Smooth muscle cell (in vitro differentiated cells): ENCODE data around the gene C5orf46. TPM values are rescaled to one million over a fixed set of nuclear protein-coding genes. Genes with fewer than 3 reads are reported as not detected.

Experiments used
- DNase-seq: peaks from one replicate; lab custom pipeline; 2025; ENCODE audit not compliant: unreplicated experiment; lab: John Stamatoyannopoulos, UW
- H2AFZ ChIP-seq: fragments of 200-600 bp; sonication (generic); 2 replicates; pipeline ENCODE4 v1.6.0; 2016; ENCODE audit warnings: antibody characterized with exemption, low read depth, mild to moderate bottlenecking
- H3F3A ChIP-seq: fragments of 200-600 bp; sonication (generic); 2 replicates; pipeline ENCODE4 v1.6.0; 2017; ENCODE audit warnings: antibody characterized with exemption, low read depth
- H3K27ac ChIP-seq: fragments of 200-600 bp; sonication (generic); 2 replicates; pipeline ENCODE4 v1.5.1; 2016; ENCODE audit warnings: low read depth, mild to moderate bottlenecking
- H3K27me3 ChIP-seq: fragments of 200-600 bp; sonication (generic); 2 replicates; pipeline ENCODE4 v1.6.1; 2016; ENCODE audit warnings: low read depth, mild to moderate bottlenecking
- H3K36me3 ChIP-seq: fragments of 200-600 bp; sonication (generic); 2 replicates; pipeline ENCODE4 v1.5.1; 2016; ENCODE audit warnings: low read depth
- H3K4me1 ChIP-seq: fragments of 200-600 bp; sonication (generic); 2 replicates; pipeline ENCODE4 v1.5.1; 2016; ENCODE audit warnings: low read depth
- H3K4me2 ChIP-seq: fragments of 200-600 bp; sonication (generic); 2 replicates; pipeline ENCODE4 v1.6.0; 2016; ENCODE audit warnings: mild to moderate bottlenecking
- H3K4me3 ChIP-seq: fragments of 200-600 bp; sonication (generic); 2 replicates; pipeline ENCODE4 v1.5.1; 2016; ENCODE audit warnings: mild to moderate bottlenecking
- H3K79me2 ChIP-seq: fragments of 200-600 bp; sonication (generic); 2 replicates; pipeline ENCODE4 v1.6.0; 2016; ENCODE audit warnings: low read depth, mild to moderate bottlenecking
- H3K9ac ChIP-seq: fragments of 200-600 bp; sonication (generic); 2 replicates; pipeline ENCODE4 v1.6.0; 2016; ENCODE audit warnings: low read depth
- H3K9me3 ChIP-seq: fragments of 200-600 bp; sonication (generic); replicated peaks from 2 replicates; pipeline ENCODE4 v1.5.1; 2016; ENCODE audit warnings: low read depth
- H4K20me1 ChIP-seq: fragments of 200-600 bp; sonication (generic); 2 replicates; pipeline ENCODE4 v1.6.0; 2016; ENCODE audit warnings: low read depth
- CTCF ChIP-seq: fragments of 200-600 bp; sonication (generic); IDR thresholded peaks from 2 replicates; pipeline ENCODE4 v1.5.1; 2017; ENCODE audit warnings: borderline replicate concordance, mild to moderate bottlenecking, antibody characterized with exemption; ENCODE audit not compliant: insufficient read depth, poor library complexity, severe bottlenecking
- WGBS: methylation state at CpG from one replicate; pipeline ENCODE4 v1.1.7; 2016; ENCODE audit warnings: low lambda C conversion rate; 5-methylcytosine and 5-hydroxymethylcytosine counted together
- polyA plus RNA-seq: library from polyadenylated mRNA; unstranded; fragments of >200 nt; fragmentation: Nextera tagmentation; extraction: Ambion mirVana; gene quantifications from 2 replicates; pipeline ENCODE4 v1.2.1, GENCODE V29; 2016
- total RNA-seq: library from RNA; depleted of rRNA; stranded (reverse); fragments of >200 nt; gene quantifications from 2 replicates; pipeline ENCODE4 v1.2.3, GENCODE V29; 2014

Gene C5orf46
- total and polyA plus RNA-seq, 2 experiments from 2014 or later = 10.2 to 27.1 TPM

GRCh38 chr5:147925020-147925419 is 18.7 kb upstream of the C5orf46 start:
- no peaks in the 10 kb centered on the region for H3F3A ChIP-seq

GRCh38 chr5:147921136-147921535 is 14.8 kb upstream of the C5orf46 start:
- no peak for DNase-seq
- Histone ChIP-seq H4K20me1 (no peaks in the 10 kb centered on the region), H3K27ac (no peak overlapping the region), H2AFZ (no peak overlapping the region), H3K27me3 (no peaks in the 10 kb centered on the region), H3K36me3 (no peaks in the 10 kb centered on the region), H3K4me2 (no peak overlapping the region), H3K79me2 (no peaks in the 10 kb centered on the region), H3K4me1 (peaks cover 11% of the 10 kb centered on the region), H3F3A (no peaks in the 10 kb centered on the region), H3K9me3 (no peaks in the 10 kb centered on the region), H3K9ac (no peak overlapping the region), H3K4me3 (no peak overlapping the region)
- 81% methylated on average over 2 of the region's 2 CpGs for WGBS
- TF ChIP-seq CTCF = no peak

More at GRCh38 chr5:147925020-147925419, 18.7 kb upstream of the C5orf46 start:
- Histone ChIP-seq H3K27ac (no peak overlapping the region), H3K4me2 (no peak overlapping the region), H3K27me3 (no peaks in the 10 kb centered on the region), H3K9ac (no peak overlapping the region), H2AFZ (no peak overlapping the region), H3K36me3 (no peaks in the 10 kb centered on the region), H3K4me1 (peaks cover 1% of the 10 kb centered on the region), H4K20me1 (no peaks in the 10 kb centered on the region), H3K9me3 (no peaks in the 10 kb centered on the region), H3K4me3 (no peak overlapping the region), H3K79me2 (no peaks in the 10 kb centered on the region)
- TF ChIP-seq CTCF = no peak
- WGBS = 76% methylated on average over 4 of the region's 4 CpGs
- DNase-seq = no peak

GRCh38 chr5:147920420-147921030 is 14.2 kb upstream of the C5orf46 start:
- Histone ChIP-seq H3K79me2 (no peaks in the 10 kb centered on the region), H3F3A (no peaks in the 10 kb centered on the region), H4K20me1 (no peaks in the 10 kb centered on the region), H3K4me3 (no peak overlapping the region), H3K4me2 (no peak overlapping the region), H2AFZ (no peak overlapping the region), H3K27ac (no peak overlapping the region), H3K9me3 (no peaks in the 10 kb centered on the region), H3K36me3 (no peaks in the 10 kb centered on the region), H3K27me3 (no peaks in the 10 kb centered on the region), H3K4me1 (peaks cover 11% of the 10 kb centered on the region), H3K9ac (no peak overlapping the region)
- WGBS = 90% methylated on average over 4 of the region's 4 CpGs
- no peak for DNase-seq
- TF ChIP-seq CTCF = no peak

GRCh38 chr5:147918899-147919298 is 12.6 kb upstream of the C5orf46 start:
- no peaks in the 10 kb centered on the region for H3K27me3 ChIP-seq
- no peak for DNase-seq
- no peak for TF ChIP-seq CTCF
- WGBS = 91% methylated on average over 3 of the region's 3 CpGs
- H3K36me3 ChIP-seq = no peaks in the 10 kb centered on the region
- H3K4me3 ChIP-seq = no peak overlapping the region
- H2AFZ ChIP-seq = no peak overlapping the region
- no peak overlapping the region for H3K9ac ChIP-seq
- no peaks in the 10 kb centered on the region for H3K9me3 ChIP-seq
- no peaks in the 10 kb centered on the region for H3K79me2 ChIP-seq
- no peaks in the 10 kb centered on the region for H4K20me1 ChIP-seq
- H3K4me2 ChIP-seq = no peak overlapping the region
- H3K4me1 ChIP-seq = peaks cover 11% of the 10 kb centered on the region
- peak overlapping the region; percentile 56 for H3K27ac ChIP-seq
- no peaks in the 10 kb centered on the region for H3F3A ChIP-seq
